ENCODE data around the gene CPHXL2. TPM values are rescaled to one million over a fixed set of nuclear protein-coding genes. Genes with fewer than 3 reads are reported as not detected.

The CPHXL2 gene
- total and polyA plus RNA-seq, 2 donors (not counting 1 experiment from before 2014, with no cell fraction given), result not detected

GRCh38 chr16:75615619-75616018 is 61.2 kb downstream of the CPHXL2 start:
- peaks cover 33% of the 10 kb centered on the region for H3K79me2 ChIP-seq (ENCODE audit: control insufficient read depth, insufficient read depth, low read length)
- H3K36me3 ChIP-seq (replicated peaks in 1 of 2; ENCODE audit: control extremely low read depth in 1 of 2, control insufficient read depth in 1 of 2, extremely low read depth in 1 of 2, insufficient read depth in 2 of 2, low read length in 1 of 2), result peaks cover 5 to 67% of the 10 kb centered on the region in 2 experiments
- H3K4me1 Mint-ChIP-seq, result peaks cover 4% of the 10 kb centered on the region
- no peak overlapping the region for H3K4me2 ChIP-seq (replicated peaks; ENCODE audit: low read depth, low read length, poor library complexity, severe bottlenecking)
- DNase-seq, result no peak
- no peak overlapping the region for H3K9ac ChIP-seq (ENCODE audit: low read length)
- H3K27ac ChIP-seq (ENCODE audit: low read length in 2 of 2), result no peak overlapping the region
- no peaks in the 10 kb centered on the region for H4K20me1 ChIP-seq (ENCODE audit: control insufficient read depth, insufficient read depth, low read length, poor library complexity, severe bottlenecking)
- TF ChIP-seq CTCF (IDR thresholded peaks at IDR 0.05) (no peak), EZH2 (IDR thresholded peaks at IDR 0.05; ENCODE audit: borderline replicate concordance, insufficient read depth, low read depth, low read length, poor library complexity, severe bottlenecking) (no peak)
- no peaks in the 10 kb centered on the region for H3K27me3 ChIP-seq (replicated peaks in 1 of 4; ENCODE audit: control extremely low read depth in 1 of 4, control insufficient read depth in 3 of 4, insufficient read depth in 4 of 4, low read length in 3 of 4)
- no peaks in the 10 kb centered on the region for H3K9me3 ChIP-seq (ENCODE audit: control extremely low read depth in 1 of 3, control insufficient read depth in 2 of 3, insufficient read depth in 1 of 3, low read length in 2 of 3)
- H3K4me3 ChIP-seq (ENCODE audit: control extremely low read depth in 1 of 5, extremely low read depth in 1 of 5, insufficient read depth in 1 of 5, low read depth in 2 of 5, low read length in 4 of 5), result no peak overlapping the region
- whole genome bisulfite sequencing (ENCODE audit: insufficient coverage), result 100% methylated on average over 1 of the region's 2 CpGs
- POLR2A ChIA-PET, result interaction anchor here (0.7 kb wide), 1 partner anchor 64 kb away, joined by 5 read pairs; no protein-coding TSS in a partner anchor
- H3K9me3 Mint-ChIP-seq (ENCODE audit: insufficient read depth), result no peaks in the 10 kb centered on the region
- peaks cover 0 to 4% of the 10 kb centered on the region in 2 donors for H3K4me1 ChIP-seq (ENCODE audit: control insufficient read depth in 2 of 2, insufficient read depth in 2 of 2, low read length in 2 of 2)
- CTCF ChIA-PET, result interaction anchor here (0.7 to 1.1 kb wide), 2 partner anchors 36 to 211 kb away, joined by 3 read pairs; no protein-coding TSS in a partner anchor
- no peak overlapping the region for H3K27ac Mint-ChIP-seq
- intact Hi-C loops (cut with micrococcal nuclease), result no loop called here
- ATAC-seq (ENCODE audit: low read depth), result no peak
- H3K27me3 Mint-ChIP-seq, result no peaks in the 10 kb centered on the region
- no peak overlapping the region for H2AFZ ChIP-seq (ENCODE audit: insufficient read depth, low read depth, low read length, poor library complexity, severe bottlenecking)
- no peak overlapping the region for H3K4me3 Mint-ChIP-seq

DNA sequence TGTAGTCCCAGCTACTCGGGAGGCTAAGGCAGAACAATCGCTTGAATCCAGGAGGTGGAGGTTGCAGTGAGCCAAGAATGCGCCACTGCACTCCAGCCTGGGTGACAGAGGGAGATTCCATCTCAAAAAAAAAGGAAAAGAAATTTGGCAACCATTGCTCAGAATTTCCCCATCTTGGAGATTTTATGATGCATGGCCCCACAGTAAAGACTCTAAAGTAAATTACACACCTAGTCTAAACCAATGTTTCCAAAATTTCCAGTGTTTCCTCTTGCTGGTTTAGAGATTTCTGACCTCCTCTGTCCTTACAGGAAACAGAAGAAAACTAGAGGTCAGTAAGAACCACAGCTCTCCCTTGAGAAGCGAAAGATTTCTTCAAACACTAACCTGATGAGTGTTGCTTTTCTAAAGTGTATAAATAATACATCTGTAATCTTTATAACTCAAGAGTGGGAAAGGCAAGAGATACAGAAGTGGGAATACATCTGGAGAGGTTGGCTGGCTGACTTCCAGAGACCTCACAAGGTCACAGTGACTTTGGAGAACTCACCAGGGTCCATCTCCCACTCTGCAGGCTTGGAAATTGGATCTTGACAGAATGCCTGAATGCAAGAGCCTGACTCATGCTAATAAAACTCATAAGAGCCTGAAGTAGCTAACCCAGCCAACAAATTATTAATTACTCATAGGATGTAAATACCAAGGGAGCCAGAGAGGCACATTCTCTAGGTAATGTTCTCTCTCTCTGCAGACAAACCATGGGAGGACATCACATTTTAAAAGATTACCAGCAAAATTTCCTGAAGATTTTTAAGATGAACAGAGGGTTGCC is 62.5 kb downstream of the CPHXL2 start:
- no peaks in the 10 kb centered on the region for H4K20me1 ChIP-seq (ENCODE audit: control insufficient read depth, insufficient read depth, low read length, poor library complexity, severe bottlenecking)
- peaks cover 27% of the 10 kb centered on the region for H3K79me2 ChIP-seq (ENCODE audit: control insufficient read depth, insufficient read depth, low read length)
- Mint-ChIP-seq H3K9me3 (ENCODE audit: insufficient read depth) (no peaks in the 10 kb centered on the region), H3K27me3 (no peaks in the 10 kb centered on the region), H3K27ac (no peak overlapping the region), H3K4me3 (no peak overlapping the region), H3K4me1 (no peaks in the 10 kb centered on the region)
- H3K27me3 ChIP-seq (replicated peaks in 1 of 4; ENCODE audit: control extremely low read depth in 1 of 4, control insufficient read depth in 3 of 4, insufficient read depth in 4 of 4, low read length in 3 of 4), result no peaks in the 10 kb centered on the region
- H3K27ac ChIP-seq (ENCODE audit: low read length in 2 of 2), result no peak overlapping the region
- whole genome bisulfite sequencing (ENCODE audit: insufficient coverage), result 100% methylated on average over 2 of the region's 4 CpGs
- intact Hi-C loops (cut with micrococcal nuclease), result no loop called here
- DNase-seq (no peak), ATAC-seq (ENCODE audit: low read depth) (no peak)
- POLR2A ChIA-PET, result no interaction called here
- no peak overlapping the region for H3K4me3 ChIP-seq (ENCODE audit: control extremely low read depth in 1 of 5, extremely low read depth in 1 of 5, insufficient read depth in 1 of 5, low read depth in 2 of 5, low read length in 4 of 5)
- CTCF ChIA-PET, result no interaction called here
- H3K4me1 ChIP-seq (ENCODE audit: control insufficient read depth in 2 of 2, insufficient read depth in 2 of 2, low read length in 2 of 2), result no peaks in the 10 kb centered on the region
- no peak overlapping the region for H3K9ac ChIP-seq (ENCODE audit: low read length)
- no peak overlapping the region for H3K4me2 ChIP-seq (replicated peaks; ENCODE audit: low read depth, low read length, poor library complexity, severe bottlenecking)
- no peaks in the 10 kb centered on the region for H3K9me3 ChIP-seq (ENCODE audit: control extremely low read depth in 1 of 3, control insufficient read depth in 2 of 3, insufficient read depth in 1 of 3, low read length in 2 of 3)
- H3K36me3 ChIP-seq (replicated peaks in 1 of 2; ENCODE audit: control extremely low read depth in 1 of 2, control insufficient read depth in 1 of 2, extremely low read depth in 1 of 2, insufficient read depth in 2 of 2, low read length in 1 of 2), result peaks cover 7 to 66% of the 10 kb centered on the region in 2 experiments
- H2AFZ ChIP-seq (ENCODE audit: insufficient read depth, low read depth, low read length, poor library complexity, severe bottlenecking), result no peak overlapping the region
- TF ChIP-seq EZH2 (IDR thresholded peaks at IDR 0.05; ENCODE audit: borderline replicate concordance, insufficient read depth, low read depth, low read length, poor library complexity, severe bottlenecking) (no peak), CTCF (IDR thresholded peaks at IDR 0.05) (no peak)

Measured in B cell (primary cell).